ENCODE measurements around the gene RBFOX1.

Gene RBFOX1

GRCh38 chr16:7374614-7375174 is 42.0 kb downstream of the RBFOX1 start:
- TF ChIP-seq, protein P1, sequence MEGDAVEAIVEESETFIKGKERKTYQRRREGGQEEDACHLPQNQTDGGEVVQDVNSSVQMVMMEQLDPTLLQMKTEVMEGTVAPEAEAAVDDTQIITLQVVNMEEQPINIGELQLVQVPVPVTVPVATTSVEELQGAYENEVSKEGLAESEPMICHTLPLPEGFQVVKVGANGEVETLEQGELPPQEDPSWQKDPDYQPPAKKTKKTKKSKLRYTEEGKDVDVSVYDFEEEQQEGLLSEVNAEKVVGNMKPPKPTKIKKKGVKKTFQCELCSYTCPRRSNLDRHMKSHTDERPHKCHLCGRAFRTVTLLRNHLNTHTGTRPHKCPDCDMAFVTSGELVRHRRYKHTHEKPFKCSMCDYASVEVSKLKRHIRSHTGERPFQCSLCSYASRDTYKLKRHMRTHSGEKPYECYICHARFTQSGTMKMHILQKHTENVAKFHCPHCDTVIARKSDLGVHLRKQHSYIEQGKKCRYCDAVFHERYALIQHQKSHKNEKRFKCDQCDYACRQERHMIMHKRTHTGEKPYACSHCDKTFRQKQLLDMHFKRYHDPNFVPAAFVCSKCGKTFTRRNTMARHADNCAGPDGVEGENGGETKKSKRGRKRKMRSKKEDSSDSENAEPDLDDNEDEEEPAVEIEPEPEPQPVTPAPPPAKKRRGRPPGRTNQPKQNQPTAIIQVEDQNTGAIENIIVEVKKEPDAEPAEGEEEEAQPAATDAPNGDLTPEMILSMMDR (IDR thresholded peaks at IDR 0.05; ENCODE audit: extremely low read depth, insufficient read depth, missing control alignments): no peak
- in situ Hi-C loops (cut with MboI; ENCODE audit: low pct_unique_long_range_greater_than_20kb, low sequenced_read_pairs, unreplicated experiment): no loop called here
- DNase-seq (ENCODE audit: low spot score): no peak

- DNase-seq (ENCODE audit: low spot score): no peak
- in situ Hi-C loops (cut with MboI; ENCODE audit: low pct_unique_long_range_greater_than_20kb, low sequenced_read_pairs, unreplicated experiment): no loop called here
- TF ChIP-seq, protein P1 (IDR thresholded peaks at IDR 0.05; ENCODE audit: extremely low read depth, insufficient read depth, missing control alignments): no peak
Observed at GRCh38 chr16:7376227-7376626, 43.6 kb downstream of the RBFOX1 start.

GRCh38 chr16:7377231-7377630 is 44.6 kb downstream of the RBFOX1 start:
- TF ChIP-seq, protein P1 (IDR thresholded peaks at IDR 0.05; ENCODE audit: extremely low read depth, insufficient read depth, missing control alignments): no peak
- in situ Hi-C loops (cut with MboI; ENCODE audit: low pct_unique_long_range_greater_than_20kb, low sequenced_read_pairs, unreplicated experiment): no loop called here
- no peak for DNase-seq (ENCODE audit: low spot score)

DNA sequence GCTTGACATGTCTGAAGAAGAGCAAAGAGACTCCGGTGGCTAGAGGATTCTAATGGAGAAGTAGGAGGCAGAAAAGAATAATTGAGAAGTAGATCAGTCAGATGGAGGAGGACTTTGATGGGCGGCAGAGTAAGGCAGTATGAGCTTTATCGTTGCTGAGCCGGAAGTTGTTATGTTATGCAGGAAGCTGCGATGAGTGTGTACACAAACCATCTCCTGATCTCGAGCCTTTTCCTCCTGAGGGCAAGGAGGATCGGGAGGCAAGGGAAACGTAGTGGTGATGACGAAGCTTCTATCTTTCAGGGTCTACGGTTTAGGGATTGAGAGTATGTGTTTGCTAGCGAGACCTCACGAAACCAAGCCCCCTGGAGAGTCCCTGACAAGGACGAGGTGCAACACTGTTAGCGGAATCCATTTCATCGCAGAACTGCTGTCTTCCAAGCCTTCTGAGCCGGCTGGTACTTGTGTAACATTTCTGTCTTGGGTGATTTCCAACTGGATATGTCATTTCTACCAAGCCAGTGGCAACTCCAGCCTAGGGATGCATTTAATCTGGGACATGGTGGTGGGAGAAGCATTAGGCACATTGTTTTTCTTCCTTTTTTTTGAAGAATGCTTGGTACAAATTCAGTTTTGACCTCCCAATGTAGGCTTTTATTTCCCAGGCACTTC is 45.5 kb downstream of the RBFOX1 start:
- no peak for DNase-seq (ENCODE audit: low spot score)
- TF ChIP-seq, protein P1 (IDR thresholded peaks at IDR 0.05; ENCODE audit: extremely low read depth, insufficient read depth, missing control alignments): no peak
- in situ Hi-C loops (cut with MboI; ENCODE audit: low pct_unique_long_range_greater_than_20kb, low sequenced_read_pairs, unreplicated experiment): no loop called here

DNA sequence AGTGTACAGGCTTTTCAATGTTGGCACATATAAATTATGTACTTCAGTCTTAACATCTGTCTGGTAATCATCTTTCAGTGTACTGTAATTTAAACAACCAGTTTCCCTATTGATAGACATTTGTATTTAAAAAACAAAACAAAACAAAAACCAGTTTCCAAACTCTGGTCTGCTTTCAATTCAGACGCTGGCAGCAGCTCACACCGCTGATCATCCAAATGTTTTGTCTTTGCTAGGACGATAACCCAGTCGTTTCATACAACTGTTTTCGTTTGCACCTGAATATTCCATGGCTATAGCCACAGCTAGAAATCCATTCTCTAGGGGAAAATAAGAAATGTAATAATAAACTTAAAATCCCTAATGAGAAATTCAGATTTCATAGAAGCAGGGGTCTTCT is 47.8 kb downstream of the RBFOX1 start:
- no peak for DNase-seq (ENCODE audit: low spot score)
- TF ChIP-seq, protein P1 (IDR thresholded peaks at IDR 0.05; ENCODE audit: extremely low read depth, insufficient read depth, missing control alignments): no peak
- in situ Hi-C loops (cut with MboI; ENCODE audit: low pct_unique_long_range_greater_than_20kb, low sequenced_read_pairs, unreplicated experiment): no loop called here

GRCh38 chr16:7380911-7381310 is 48.3 kb downstream of the RBFOX1 start:
- in situ Hi-C loops (cut with MboI; ENCODE audit: low pct_unique_long_range_greater_than_20kb, low sequenced_read_pairs, unreplicated experiment): no loop called here
- TF ChIP-seq, protein P1 (IDR thresholded peaks at IDR 0.05; ENCODE audit: extremely low read depth, insufficient read depth, missing control alignments): no peak
- no peak for DNase-seq (ENCODE audit: low spot score)
